Stimulated activated CD4-positive, alpha-beta T cell treated with anti-CD3 and anti-CD28 coated beads, Interleukin-2, amount 100 ng/mL, for 48 hours (primary cell): ENCODE data around the gene FBXO40.

Source experiments
- DNase-seq, 2 donors: peaks; one replicate each; pipeline ENCODE4 v3.0.0-alpha.2; 2020

The FBXO40 gene

GRCh38 chr3:121667333-121667732 lies 74.2 kb downstream of the FBXO40 start:
- DNase-seq: no peak

GRCh38 chr3:121670676-121671075 lies 77.5 kb downstream of the FBXO40 start:
- no peak for DNase-seq

- DNase-seq: no peak
These were observed 84.0 kb downstream of the FBXO40 start for GRCh38 chr3:121677141-121677540.
